DND-41 (cell line): ENCODE data around the gene ZNF76.

ENCODE experiments used
- EZH2 ChIP-seq: IDR thresholded peaks from 3 replicates; pipeline ENCODE4 v1.6.1; 2012; ENCODE audit warnings: borderline replicate concordance, low read depth, mild to moderate bottlenecking, moderate library complexity, low read length, inconsistent platforms; ENCODE audit not compliant: severe bottlenecking
- TF ChIP-seq, protein P1 (sequence below): IDR thresholded peaks from 2 replicates; pipeline ENCODE4 v1.5.1; 2012; ENCODE audit warnings: borderline replicate concordance, low read length, moderate library complexity, mild to moderate bottlenecking; ENCODE audit not compliant: poor library complexity, severe bottlenecking; ENCODE audit errors: extremely low read depth

DNA sequence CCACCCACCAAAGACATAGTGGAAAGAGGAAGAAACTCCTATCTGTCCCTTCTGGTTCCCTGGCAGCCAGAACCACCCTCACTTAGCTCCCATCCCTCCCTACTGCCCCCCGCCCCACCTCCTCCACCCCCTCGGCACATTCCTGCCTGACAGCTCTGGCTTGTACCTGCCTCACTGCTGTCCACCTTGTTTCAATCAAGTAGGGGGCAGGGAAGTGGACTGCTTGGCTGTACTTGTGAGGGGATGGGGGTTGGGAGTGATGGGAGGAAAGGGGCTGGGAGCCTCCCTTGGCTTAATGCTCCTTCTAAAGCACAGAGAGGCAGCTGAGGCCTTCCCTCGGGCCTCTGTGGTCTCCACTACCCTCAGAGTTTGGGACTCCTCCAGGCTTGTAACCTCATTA, 22.1 kb upstream of the ZNF76 start:
- TF ChIP-seq, protein P1, sequence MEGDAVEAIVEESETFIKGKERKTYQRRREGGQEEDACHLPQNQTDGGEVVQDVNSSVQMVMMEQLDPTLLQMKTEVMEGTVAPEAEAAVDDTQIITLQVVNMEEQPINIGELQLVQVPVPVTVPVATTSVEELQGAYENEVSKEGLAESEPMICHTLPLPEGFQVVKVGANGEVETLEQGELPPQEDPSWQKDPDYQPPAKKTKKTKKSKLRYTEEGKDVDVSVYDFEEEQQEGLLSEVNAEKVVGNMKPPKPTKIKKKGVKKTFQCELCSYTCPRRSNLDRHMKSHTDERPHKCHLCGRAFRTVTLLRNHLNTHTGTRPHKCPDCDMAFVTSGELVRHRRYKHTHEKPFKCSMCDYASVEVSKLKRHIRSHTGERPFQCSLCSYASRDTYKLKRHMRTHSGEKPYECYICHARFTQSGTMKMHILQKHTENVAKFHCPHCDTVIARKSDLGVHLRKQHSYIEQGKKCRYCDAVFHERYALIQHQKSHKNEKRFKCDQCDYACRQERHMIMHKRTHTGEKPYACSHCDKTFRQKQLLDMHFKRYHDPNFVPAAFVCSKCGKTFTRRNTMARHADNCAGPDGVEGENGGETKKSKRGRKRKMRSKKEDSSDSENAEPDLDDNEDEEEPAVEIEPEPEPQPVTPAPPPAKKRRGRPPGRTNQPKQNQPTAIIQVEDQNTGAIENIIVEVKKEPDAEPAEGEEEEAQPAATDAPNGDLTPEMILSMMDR = no peak
- no peak for TF ChIP-seq EZH2
